Measurements from ENCODE around the gene IAPP. TPM values are rescaled to one million over a fixed set of nuclear protein-coding genes. Genes with fewer than 3 reads are reported as not detected.

The IAPP gene
- polyA plus RNA-seq: not detected

- Mint-ChIP-seq H3K4me3 (no peak within 1 kb of the TSS), H3K9me3 (peaks cover 0 to 2% (median 0%) of the 10 kb centered on the region in 3 donors), H3K27ac (no peak within 1 kb of the TSS), H3K4me1 (peaks cover 0 to 6% (median 2%) of the 10 kb centered on the region in 3 donors), H3K36me3 (no peaks in the 10 kb centered on the region), H3K27me3 (no peaks in the 10 kb centered on the region)
Observed at GRCh38 chr12:21372602-21373001, at the start of gene IAPP. Gene IAPP, plus strand, starts transcription at chr12:21372902. Its CDS starts 450 bp downstream, at chr12:21373352.

- Mint-ChIP-seq H3K27me3 (no peaks in the 10 kb centered on the region), H3K27ac (no peak overlapping the region), H3K9me3 (peaks cover 2 to 16% (median 7%) of the 10 kb centered on the region in 3 donors), H3K4me1 (peaks cover 0 to 1% (median 0%) of the 10 kb centered on the region in 3 donors), H3K36me3 (peaks cover 3% of the 10 kb centered on the region), H3K4me3 (no peak overlapping the region)
Observed at GRCh38 chr12:21323736-21324135, 49.0 kb upstream of the IAPP start.

- Mint-ChIP-seq H3K27me3 (no peaks in the 10 kb centered on the region), H3K36me3 (peaks cover 3% of the 10 kb centered on the region), H3K4me3 (no peak overlapping the region), H3K27ac (no peak overlapping the region), H3K4me1 (peaks cover 0 to 1% (median 0%) of the 10 kb centered on the region in 3 donors), H3K9me3 (peaks cover 4 to 16% (median 7%) of the 10 kb centered on the region in 3 donors)
Observed at GRCh38 chr12:21324551-21324950, 48.2 kb upstream of the IAPP start.

GRCh38 chr12:21328578-21328977 is 44.1 kb upstream of the IAPP start:
- Mint-ChIP-seq H3K9me3 (peaks cover 5 to 23% (median 7%) of the 10 kb centered on the region in 3 donors), H3K27me3 (no peaks in the 10 kb centered on the region), H3K4me1 (peaks cover 0 to 1% (median 0%) of the 10 kb centered on the region in 3 donors), H3K4me3 (no peak overlapping the region), H3K27ac (no peak overlapping the region), H3K36me3 (peaks cover 5% of the 10 kb centered on the region)

GRCh38 chr12:21330682-21331253 is 41.9 kb upstream of the IAPP start:
- H3K4me3 Mint-ChIP-seq: no peak overlapping the region
- no peaks in the 10 kb centered on the region for H3K27me3 Mint-ChIP-seq
- H3K27ac Mint-ChIP-seq: no peak overlapping the region

GRCh38 chr12:21334771-21335325 is 37.9 kb upstream of the IAPP start, which contains the start of gene SLCO1A2:
Gene SLCO1A2, minus strand, starts transcription at chr12:21334917. Its CDS starts 270 bp downstream, at chr12:21334647.
- Mint-ChIP-seq H3K4me3 (no peak within 1 kb of the TSS), H3K27ac (no peak within 1 kb of the TSS), H3K27me3 (no peaks in the 10 kb centered on the region), H3K9me3 (peaks cover 0 to 8% (median 2%) of the 10 kb centered on the region in 3 donors), H3K4me1 (no peaks in the 10 kb centered on the region), H3K36me3 (peaks cover 1% of the 10 kb centered on the region)

More at GRCh38 chr12:21330682-21331253, 41.9 kb upstream of the IAPP start:
- Mint-ChIP-seq H3K9me3 (peaks cover 5 to 23% (median 6%) of the 10 kb centered on the region in 3 donors), H3K4me1 (peaks cover 0 to 1% (median 0%) of the 10 kb centered on the region in 3 donors), H3K36me3 (peaks cover 5% of the 10 kb centered on the region)

- Mint-ChIP-seq H3K4me3 (no peak overlapping the region), H3K36me3 (no peaks in the 10 kb centered on the region), H3K9me3 (peaks cover 0 to 2% (median 0%) of the 10 kb centered on the region in 3 donors), H3K4me1 (no peaks in the 10 kb centered on the region), H3K27me3 (no peaks in the 10 kb centered on the region), H3K27ac (no peak overlapping the region)
Observed at GRCh38 chr12:21336656-21337055, 36.0 kb upstream of the IAPP start.

- Mint-ChIP-seq H3K9me3 (no peaks in the 10 kb centered on the region), H3K27me3 (no peaks in the 10 kb centered on the region), H3K4me1 (no peaks in the 10 kb centered on the region), H3K36me3 (no peaks in the 10 kb centered on the region), H3K27ac (no peak overlapping the region), H3K4me3 (no peak overlapping the region)
Observed at GRCh38 chr12:21337453-21337852, 35.2 kb upstream of the IAPP start.

- Mint-ChIP-seq H3K27ac (no peak overlapping the region), H3K4me1 (no peaks in the 10 kb centered on the region), H3K4me3 (no peak overlapping the region), H3K36me3 (no peaks in the 10 kb centered on the region), H3K27me3 (no peaks in the 10 kb centered on the region), H3K9me3 (no peaks in the 10 kb centered on the region)
Observed at GRCh38 chr12:21337959-21338744, 34.5 kb upstream of the IAPP start.

GRCh38 chr12:21339921-21340320 is 32.8 kb upstream of the IAPP start:
- Mint-ChIP-seq H3K36me3 (no peaks in the 10 kb centered on the region), H3K9me3 (no peaks in the 10 kb centered on the region), H3K27ac (no peak overlapping the region), H3K4me3 (no peak overlapping the region), H3K4me1 (no peaks in the 10 kb centered on the region), H3K27me3 (no peaks in the 10 kb centered on the region)

GRCh38 chr12:21340403-21340802 is 32.3 kb upstream of the IAPP start:
- no peaks in the 10 kb centered on the region for H3K4me1 Mint-ChIP-seq
- H3K4me3 Mint-ChIP-seq: no peak overlapping the region
- no peaks in the 10 kb centered on the region for H3K9me3 Mint-ChIP-seq
- no peaks in the 10 kb centered on the region for H3K27me3 Mint-ChIP-seq
- H3K36me3 Mint-ChIP-seq: no peaks in the 10 kb centered on the region
- no peak overlapping the region for H3K27ac Mint-ChIP-seq

GRCh38 chr12:21341769-21342168 is 30.9 kb upstream of the IAPP start:
- Mint-ChIP-seq H3K27ac (no peak overlapping the region), H3K36me3 (no peaks in the 10 kb centered on the region), H3K9me3 (no peaks in the 10 kb centered on the region), H3K4me1 (no peaks in the 10 kb centered on the region), H3K27me3 (no peaks in the 10 kb centered on the region), H3K4me3 (no peak overlapping the region)

GRCh38 chr12:21343636-21344035 is 29.1 kb upstream of the IAPP start:
- Mint-ChIP-seq H3K36me3 (no peaks in the 10 kb centered on the region), H3K27me3 (no peaks in the 10 kb centered on the region), H3K9me3 (no peaks in the 10 kb centered on the region), H3K4me3 (no peak overlapping the region), H3K4me1 (no peaks in the 10 kb centered on the region), H3K27ac (no peak overlapping the region)

- Mint-ChIP-seq H3K9me3 (no peaks in the 10 kb centered on the region), H3K4me1 (no peaks in the 10 kb centered on the region), H3K36me3 (no peaks in the 10 kb centered on the region), H3K27ac (no peak overlapping the region), H3K27me3 (no peaks in the 10 kb centered on the region), H3K4me3 (no peak overlapping the region)
Observed at GRCh38 chr12:21346542-21347205, 26.0 kb upstream of the IAPP start.

- Mint-ChIP-seq H3K27me3 (peaks cover 2% of the 10 kb centered on the region), H3K36me3 (no peaks in the 10 kb centered on the region), H3K4me3 (no peak overlapping the region), H3K27ac (no peak overlapping the region), H3K4me1 (no peaks in the 10 kb centered on the region), H3K9me3 (no peaks in the 10 kb centered on the region)
Observed at GRCh38 chr12:21350975-21351374, 21.7 kb upstream of the IAPP start.

Measured in IgD-negative memory B cell (primary cell).